GM12873 (cell line): ENCODE results near the gene CPHXL2.

ENCODE experiments used
- TF ChIP-seq, protein P1 (sequence below): IDR thresholded peaks from 2 replicates; pipeline ENCODE4 v1.5.1; 2012; ENCODE audit warnings: low read depth, mild to moderate bottlenecking, moderate library complexity, low read length, control low read depth; ENCODE audit not compliant: insufficient read depth; ENCODE audit errors: missing control alignments

CPHXL2 gene

DNA sequence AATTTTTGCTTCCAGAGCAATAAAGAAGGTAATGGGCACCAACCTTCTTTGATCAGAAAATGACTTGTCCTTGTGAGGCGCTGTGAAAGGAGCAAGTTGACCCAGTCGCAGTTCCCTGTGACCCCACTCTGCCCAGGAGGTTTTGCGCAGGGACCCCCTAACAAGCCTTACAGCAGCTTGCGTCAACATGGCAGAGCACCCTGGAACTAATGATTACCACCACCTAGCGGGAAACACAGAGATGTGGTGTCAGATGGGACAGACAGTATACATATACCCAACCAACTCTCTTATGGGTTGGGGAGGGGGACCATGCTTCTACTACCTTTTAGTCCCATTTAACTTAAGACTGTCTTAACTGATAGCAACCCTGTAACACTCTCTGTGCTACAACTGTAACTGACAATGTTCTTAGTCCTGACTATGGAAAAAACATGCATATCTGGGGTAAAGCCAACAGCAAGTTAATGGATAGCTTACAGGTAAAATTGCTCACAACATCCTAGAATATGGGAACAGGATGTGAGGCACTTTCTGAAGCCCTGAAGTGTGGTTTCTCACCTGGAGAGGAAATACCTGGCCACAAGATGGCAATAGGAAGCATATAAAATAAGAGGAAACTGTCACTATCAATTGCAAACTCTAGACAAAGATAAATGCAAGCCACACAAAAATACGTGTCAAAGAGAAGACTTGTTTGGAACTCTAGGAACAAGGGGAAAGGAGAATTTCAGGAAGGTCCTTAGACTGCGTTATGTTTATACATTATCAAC lies 32.4 kb downstream of the CPHXL2 start:
- TF ChIP-seq, protein P1, sequence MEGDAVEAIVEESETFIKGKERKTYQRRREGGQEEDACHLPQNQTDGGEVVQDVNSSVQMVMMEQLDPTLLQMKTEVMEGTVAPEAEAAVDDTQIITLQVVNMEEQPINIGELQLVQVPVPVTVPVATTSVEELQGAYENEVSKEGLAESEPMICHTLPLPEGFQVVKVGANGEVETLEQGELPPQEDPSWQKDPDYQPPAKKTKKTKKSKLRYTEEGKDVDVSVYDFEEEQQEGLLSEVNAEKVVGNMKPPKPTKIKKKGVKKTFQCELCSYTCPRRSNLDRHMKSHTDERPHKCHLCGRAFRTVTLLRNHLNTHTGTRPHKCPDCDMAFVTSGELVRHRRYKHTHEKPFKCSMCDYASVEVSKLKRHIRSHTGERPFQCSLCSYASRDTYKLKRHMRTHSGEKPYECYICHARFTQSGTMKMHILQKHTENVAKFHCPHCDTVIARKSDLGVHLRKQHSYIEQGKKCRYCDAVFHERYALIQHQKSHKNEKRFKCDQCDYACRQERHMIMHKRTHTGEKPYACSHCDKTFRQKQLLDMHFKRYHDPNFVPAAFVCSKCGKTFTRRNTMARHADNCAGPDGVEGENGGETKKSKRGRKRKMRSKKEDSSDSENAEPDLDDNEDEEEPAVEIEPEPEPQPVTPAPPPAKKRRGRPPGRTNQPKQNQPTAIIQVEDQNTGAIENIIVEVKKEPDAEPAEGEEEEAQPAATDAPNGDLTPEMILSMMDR: no peak

DNA sequence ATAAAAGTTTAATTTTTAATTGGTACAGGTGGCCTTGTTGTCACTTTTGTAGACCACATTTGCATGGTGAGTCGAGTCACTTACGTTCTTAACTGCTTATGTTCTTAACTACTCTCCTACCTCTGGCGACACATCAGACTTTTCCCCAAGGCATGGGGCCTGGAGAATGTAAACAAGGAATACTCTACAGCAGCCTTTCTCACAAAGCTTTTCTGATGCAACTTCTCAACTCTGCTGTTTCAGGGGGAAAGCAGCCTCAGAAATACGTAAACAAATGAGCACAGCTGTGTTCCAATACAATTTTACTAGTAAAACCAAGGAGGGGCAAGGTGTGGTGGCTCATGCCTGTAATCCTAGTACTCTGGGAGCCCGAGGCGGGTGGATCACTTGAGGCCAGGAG lies 36.2 kb downstream of the CPHXL2 start:
- TF ChIP-seq, protein P1: no peak

DNA sequence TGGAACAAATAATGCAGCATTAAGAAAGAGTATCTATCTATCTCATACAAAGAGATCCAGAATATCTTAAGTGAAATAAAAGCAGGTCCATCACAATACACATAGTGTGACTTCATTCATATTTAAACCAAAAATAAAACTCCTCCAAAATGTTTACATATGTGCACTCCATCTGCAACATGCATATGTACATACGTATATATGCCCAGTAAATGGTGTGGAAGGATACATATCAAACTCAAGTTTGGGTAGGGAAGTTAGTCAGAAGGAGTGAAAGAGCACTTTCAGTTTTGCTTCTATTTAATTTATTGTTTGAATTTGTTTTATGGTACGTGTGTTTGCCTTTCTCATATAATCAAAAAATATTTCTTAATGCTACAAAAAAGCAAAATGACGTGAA lies 41.8 kb downstream of the CPHXL2 start:
- TF ChIP-seq, protein P1: no peak

DNA sequence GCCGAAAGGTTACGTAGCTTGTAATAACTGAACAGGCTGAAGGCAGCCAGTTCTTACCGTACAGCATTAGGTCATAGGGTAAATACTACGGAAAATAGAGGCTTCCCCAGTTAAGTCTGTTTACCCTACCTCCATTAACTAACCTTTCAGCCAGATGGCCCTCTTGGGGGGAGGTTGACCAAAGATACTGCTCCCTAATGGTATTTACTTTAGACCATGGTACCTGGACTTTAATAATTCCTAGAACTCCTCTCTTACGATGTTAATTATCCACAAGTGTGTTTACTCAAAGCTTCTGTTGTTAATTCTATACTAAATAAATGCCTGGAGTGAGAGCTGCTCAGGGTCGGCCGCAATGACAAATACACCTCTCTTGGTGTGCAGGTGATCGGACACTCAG lies 44.0 kb downstream of the CPHXL2 start:
- TF ChIP-seq, protein P1: no peak

DNA sequence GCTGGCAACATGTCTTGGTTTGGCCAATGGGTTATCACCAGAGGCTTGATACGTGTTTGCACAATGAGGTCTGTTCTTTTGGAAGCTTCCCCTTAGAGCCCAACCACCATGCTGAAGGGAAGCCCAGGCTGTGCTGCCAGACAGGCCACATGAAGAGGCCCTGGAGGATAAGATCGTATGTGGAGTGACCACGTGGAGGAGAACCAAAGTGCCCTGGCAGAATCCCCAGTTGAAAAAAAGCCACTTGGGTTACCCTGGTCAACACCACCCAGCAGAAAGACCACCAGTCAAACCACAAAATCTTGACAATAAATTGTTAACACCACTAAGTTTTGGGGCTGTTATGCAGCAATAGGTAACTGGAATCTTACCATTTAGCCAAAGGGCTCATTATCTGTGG lies 46.8 kb downstream of the CPHXL2 start:
- TF ChIP-seq, protein P1: no peak

DNA sequence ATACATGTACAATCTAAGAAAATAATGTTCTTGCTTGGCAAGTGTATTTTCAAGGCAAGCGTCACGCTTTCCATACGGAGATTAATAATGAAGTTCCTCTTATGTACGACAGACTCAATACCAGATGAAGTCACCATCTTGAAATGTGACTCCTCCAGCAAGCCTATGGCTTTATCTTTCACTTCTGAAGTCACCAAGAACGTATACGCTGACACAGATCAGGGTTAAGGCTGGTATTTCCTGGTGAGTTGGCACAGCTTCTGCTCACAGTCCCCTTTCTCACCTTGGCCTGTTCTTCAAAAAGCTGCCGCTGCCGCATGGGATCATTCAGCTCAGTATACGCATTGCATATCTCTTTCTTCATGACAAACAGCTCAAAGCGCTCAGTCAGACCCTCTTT lies 47.7 kb downstream of the CPHXL2 start:
- TF ChIP-seq, protein P1: no peak

DNA sequence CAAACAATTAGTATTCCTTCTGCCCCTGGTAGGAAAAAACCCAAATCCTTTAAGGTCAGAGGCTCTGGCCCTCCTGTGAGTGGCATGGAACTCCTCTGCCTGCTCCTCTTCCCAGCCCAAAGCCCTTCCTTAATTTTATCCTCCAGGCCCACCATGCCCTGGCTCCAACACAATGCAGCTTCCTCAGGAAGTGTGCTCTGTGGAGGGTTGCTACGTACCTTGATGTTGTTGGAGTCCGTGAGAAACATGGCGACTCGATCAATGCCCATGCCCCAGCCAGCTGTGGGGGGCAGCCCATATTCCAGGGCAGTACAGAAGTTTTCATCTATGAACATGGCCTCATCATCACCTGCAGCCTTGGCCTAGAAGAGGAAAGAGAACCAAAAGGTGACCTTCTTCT lies 48.5 kb downstream of the CPHXL2 start:
- TF ChIP-seq, protein P1: no peak
